ENCODE measurements around the gene MAPK11. TPM values are rescaled to one million over a fixed set of nuclear protein-coding genes. Genes with fewer than 3 reads are reported as not detected.

The MAPK11 gene
- total RNA-seq, 1 donor from 2014 or later: 29.0 TPM

DNA sequence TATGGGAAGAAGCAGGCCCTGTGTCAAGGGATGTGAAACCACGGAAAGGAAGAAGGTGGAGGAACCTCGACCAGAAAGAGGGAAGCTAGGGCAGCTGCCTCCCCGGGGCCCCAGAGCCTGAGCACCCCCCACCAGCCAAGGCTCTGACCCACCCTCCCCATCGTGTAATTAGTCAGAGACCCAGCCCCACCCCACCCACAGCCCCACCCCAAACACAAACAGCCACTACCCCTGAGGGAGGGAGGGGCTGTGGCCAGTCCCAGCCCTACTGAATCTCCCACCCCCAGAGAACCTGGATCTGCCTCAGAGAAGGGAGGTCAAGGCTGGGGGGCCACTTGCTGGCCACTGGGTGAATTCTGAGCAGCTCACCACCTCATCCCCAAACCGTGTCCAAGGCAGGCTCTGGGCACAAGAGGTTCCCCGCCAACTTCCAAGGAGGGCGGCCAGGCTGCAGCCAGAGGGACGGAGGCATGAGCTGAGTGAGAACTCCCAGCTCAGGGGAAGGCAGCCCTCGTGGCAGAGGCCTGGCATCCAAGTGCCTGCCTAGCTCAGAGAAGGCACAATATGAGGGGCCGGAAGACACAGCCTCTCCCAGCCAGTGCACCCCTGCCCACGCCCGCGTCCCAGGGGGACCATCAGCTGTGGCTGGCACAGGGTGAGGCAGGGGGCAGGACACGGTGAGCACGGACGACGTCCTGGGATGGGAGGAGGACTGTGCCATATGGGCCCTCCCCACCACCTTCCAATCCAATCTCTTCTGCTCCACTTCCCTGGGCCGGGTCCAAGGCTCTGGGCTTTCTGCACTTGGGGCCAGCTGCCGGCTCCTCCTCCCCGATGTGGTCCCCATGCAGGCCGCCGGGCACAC lies 34.6 kb upstream of the MAPK11 start:
- Mint-ChIP-seq H3K36me3 (ENCODE audit: low read depth) (no peaks in the 10 kb centered on the region), H3K27ac (no peak overlapping the region)

GRCh38 chr22:50303848-50304527 lies 33.8 kb upstream of the MAPK11 start:
- Mint-ChIP-seq H3K4me1 (peaks cover 10% of the 10 kb centered on the region), H3K27me3 (peaks cover 15% of the 10 kb centered on the region), H3K4me3 (no peak overlapping the region), H3K36me3 (ENCODE audit: low read depth) (no peaks in the 10 kb centered on the region), H3K9me3 (no peaks in the 10 kb centered on the region), H3K27ac (no peak overlapping the region)
- DNase-seq: no peak
- intact Hi-C loops (cut with micrococcal nuclease): no loop called here

More for the DNA sequence above, 34.6 kb upstream of the MAPK11 start:
- Mint-ChIP-seq H3K4me1 (peaks cover 10% of the 10 kb centered on the region), H3K9me3 (no peaks in the 10 kb centered on the region), H3K27me3 (peaks cover 15% of the 10 kb centered on the region), H3K4me3 (no peak overlapping the region)
- no peak for DNase-seq
- intact Hi-C loops (cut with micrococcal nuclease): loop anchor here (5.0 kb wide), 1 partner anchor 32 kb away; the partner anchor contains the start of gene MAPK11

DNA sequence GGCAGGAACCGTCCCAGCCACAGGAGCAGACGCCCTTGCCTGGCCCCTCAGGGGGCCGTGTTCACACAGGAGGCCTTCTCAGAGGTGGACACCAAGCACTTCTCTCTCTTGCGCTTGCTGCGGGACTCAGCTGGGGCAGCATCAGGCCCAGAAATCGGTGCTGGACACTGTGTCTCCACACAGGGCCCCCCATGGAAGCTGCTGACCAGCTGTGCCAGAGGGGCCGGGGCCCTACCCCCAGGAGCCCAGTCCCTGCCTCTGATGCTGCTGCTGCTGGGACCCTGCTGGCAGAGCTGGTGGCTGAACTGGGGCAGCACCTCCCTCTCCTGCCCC lies 33.3 kb upstream of the MAPK11 start:
- peaks cover 18% of the 10 kb centered on the region for H3K27me3 Mint-ChIP-seq
- no peak for DNase-seq
- no peak overlapping the region for H3K4me3 Mint-ChIP-seq
- no peaks in the 10 kb centered on the region for H3K9me3 Mint-ChIP-seq
- no peaks in the 10 kb centered on the region for H3K36me3 Mint-ChIP-seq (ENCODE audit: low read depth)
- no peak overlapping the region for H3K27ac Mint-ChIP-seq
- intact Hi-C loops (cut with micrococcal nuclease): no loop called here
- peaks cover 8% of the 10 kb centered on the region for H3K4me1 Mint-ChIP-seq

DNA sequence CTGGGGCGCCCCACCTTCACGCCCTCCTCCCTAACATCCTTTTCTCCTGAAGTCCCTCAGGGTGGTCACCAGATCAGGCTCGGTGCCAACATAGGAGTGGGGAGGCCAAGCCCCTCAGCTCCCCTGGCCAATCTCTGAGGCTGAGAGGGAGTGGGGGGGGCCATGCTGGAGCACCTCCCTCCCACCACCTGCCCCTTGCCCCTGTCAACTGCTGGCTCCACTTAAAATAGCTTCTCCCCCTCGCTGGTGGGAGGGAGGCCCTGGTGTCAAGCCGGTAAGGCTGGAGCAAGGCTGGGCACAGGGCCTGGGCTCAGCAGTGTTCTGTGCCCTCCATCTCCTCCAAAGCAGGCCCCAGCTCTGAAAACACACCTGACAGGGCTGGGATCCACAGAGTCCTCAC lies 32.4 kb upstream of the MAPK11 start:
- intact Hi-C loops (cut with micrococcal nuclease): no loop called here
- peaks cover 8% of the 10 kb centered on the region for H3K4me1 Mint-ChIP-seq
- no peaks in the 10 kb centered on the region for H3K36me3 Mint-ChIP-seq (ENCODE audit: low read depth)
- H3K9me3 Mint-ChIP-seq: no peaks in the 10 kb centered on the region
- no peak overlapping the region for H3K27ac Mint-ChIP-seq
- no peak overlapping the region for H3K4me3 Mint-ChIP-seq
- no peak for DNase-seq
- peaks cover 19% of the 10 kb centered on the region for H3K27me3 Mint-ChIP-seq

DNA sequence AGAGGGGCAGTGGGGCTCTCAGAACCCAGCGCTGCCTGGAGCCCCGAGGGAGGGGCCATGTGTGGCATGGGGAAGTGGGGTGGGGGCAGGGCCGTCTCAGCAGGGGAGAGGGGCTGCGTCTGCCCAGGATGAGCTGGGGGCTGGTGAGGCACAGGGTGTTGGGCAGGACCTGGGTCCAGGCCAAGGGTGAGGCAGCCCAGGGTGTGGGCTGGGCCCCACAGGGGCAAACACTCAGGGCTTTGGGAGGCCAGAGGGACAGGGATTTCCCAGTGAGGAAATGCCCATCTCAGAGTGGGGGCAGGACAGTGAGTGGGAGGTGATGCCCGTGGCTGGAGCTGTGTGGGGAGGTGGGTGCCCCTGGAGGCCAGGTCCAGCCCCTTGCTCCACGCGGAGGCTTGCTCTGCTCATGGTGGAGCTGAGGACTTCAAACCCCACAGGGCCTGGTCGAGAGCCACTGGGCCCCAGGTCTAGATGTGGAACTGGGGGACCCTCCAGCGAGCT lies 31.9 kb upstream of the MAPK11 start:
- no peak overlapping the region for H3K27ac Mint-ChIP-seq
- H3K36me3 Mint-ChIP-seq (ENCODE audit: low read depth): no peaks in the 10 kb centered on the region
- intact Hi-C loops (cut with micrococcal nuclease): no loop called here
- H3K4me3 Mint-ChIP-seq: no peak overlapping the region
- H3K9me3 Mint-ChIP-seq: no peaks in the 10 kb centered on the region
- peaks cover 19% of the 10 kb centered on the region for H3K27me3 Mint-ChIP-seq
- H3K4me1 Mint-ChIP-seq: peaks cover 8% of the 10 kb centered on the region
- no peak for DNase-seq

GRCh38 chr22:50301581-50301991 lies 31.4 kb upstream of the MAPK11 start:
- no peaks in the 10 kb centered on the region for H3K36me3 Mint-ChIP-seq (ENCODE audit: low read depth)
- H3K27ac Mint-ChIP-seq: no peak overlapping the region
- H3K4me1 Mint-ChIP-seq: peaks cover 8% of the 10 kb centered on the region
- peaks cover 19% of the 10 kb centered on the region for H3K27me3 Mint-ChIP-seq
- H3K4me3 Mint-ChIP-seq: no peak overlapping the region
- intact Hi-C loops (cut with micrococcal nuclease): no loop called here
- no peak for DNase-seq
- no peaks in the 10 kb centered on the region for H3K9me3 Mint-ChIP-seq

DNA sequence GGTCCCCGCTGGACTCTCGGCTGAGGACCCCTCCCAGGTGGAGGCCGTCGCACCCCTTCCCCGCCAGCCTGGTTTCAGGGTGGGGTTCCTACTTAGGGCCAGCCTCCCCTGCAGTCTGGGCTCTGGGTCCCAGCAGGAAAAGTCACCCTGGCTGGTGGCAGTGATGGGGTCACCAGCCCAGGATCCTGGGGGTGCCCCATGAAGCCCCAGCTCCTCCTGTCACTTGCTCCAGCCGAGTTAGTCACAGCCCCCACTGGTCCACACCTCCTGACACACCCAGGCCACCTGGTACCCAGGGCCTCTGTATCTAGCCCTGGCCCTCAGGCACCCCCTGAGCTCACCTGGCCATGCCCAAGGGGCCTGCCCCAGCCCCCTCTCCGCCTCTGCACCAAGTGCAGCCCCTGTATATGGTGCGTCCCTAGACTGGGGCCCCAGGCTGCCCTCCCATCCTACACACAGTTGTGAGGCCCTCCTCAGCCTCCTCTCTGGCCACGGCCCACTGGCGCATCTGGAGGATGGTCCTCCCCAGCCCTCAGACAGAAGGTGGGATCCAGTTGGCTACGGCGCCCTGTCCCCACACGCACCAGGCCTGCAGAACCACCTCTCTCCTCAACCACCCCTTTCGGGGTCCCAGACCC lies 30.6 kb upstream of the MAPK11 start:
- Mint-ChIP-seq H3K36me3 (ENCODE audit: low read depth) (no peaks in the 10 kb centered on the region), H3K27ac (no peak overlapping the region), H3K27me3 (peaks cover 13% of the 10 kb centered on the region), H3K9me3 (no peaks in the 10 kb centered on the region), H3K4me3 (no peak overlapping the region), H3K4me1 (peaks cover 1% of the 10 kb centered on the region)
- DNase-seq: no peak
- intact Hi-C loops (cut with micrococcal nuclease): no loop called here

DNA sequence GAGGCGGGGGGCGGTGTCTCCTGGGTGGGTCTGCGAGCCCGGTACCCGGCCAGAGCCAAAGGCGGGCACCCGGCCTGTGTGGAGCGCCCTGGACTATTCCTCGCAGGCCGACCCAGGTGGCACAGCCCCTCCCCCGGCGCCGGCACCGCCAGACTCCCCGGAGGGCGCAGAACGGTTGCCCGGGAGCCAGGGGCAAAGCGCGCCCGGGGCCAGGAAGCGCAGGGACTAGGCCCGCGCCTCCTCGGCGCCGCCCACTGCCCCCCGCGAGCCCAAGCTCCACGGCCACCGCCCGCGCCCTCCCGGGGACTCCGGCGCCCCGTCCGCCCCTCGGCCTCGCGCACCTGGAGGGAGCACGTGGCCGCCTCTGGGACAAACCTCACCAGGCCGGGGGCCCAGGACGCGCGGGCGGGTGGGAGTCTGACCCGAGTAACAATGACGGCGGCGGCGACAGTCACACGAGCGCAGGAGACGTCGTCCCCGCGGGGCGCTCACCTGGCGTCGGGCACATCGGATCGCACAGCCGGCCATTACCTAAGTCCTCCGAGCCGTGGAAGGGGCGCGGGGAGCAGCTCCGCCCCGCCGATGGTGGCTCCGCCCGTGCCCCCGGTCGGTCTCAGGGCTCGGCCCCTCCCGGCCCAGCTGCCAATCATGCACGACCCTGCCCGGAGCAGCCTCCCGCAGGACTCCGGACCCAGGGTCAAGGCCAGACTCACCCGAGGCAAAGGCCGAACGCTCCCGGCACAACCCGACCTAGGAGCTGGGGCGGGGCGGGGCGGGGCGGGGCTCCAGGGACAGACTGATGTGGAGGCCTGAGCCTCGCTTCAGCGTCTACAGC lies 29.8 kb upstream of the MAPK11 start:
- H3K4me3 Mint-ChIP-seq: no peak overlapping the region
- H3K27me3 Mint-ChIP-seq: peaks cover 13% of the 10 kb centered on the region
- no peaks in the 10 kb centered on the region for H3K36me3 Mint-ChIP-seq (ENCODE audit: low read depth)
- H3K4me1 Mint-ChIP-seq: no peaks in the 10 kb centered on the region
- intact Hi-C loops (cut with micrococcal nuclease): no loop called here
- no peak overlapping the region for H3K27ac Mint-ChIP-seq
- no peak for DNase-seq
- H3K9me3 Mint-ChIP-seq: no peaks in the 10 kb centered on the region

- Mint-ChIP-seq H3K27ac (no peak overlapping the region), H3K9me3 (no peaks in the 10 kb centered on the region), H3K4me3 (no peak overlapping the region), H3K4me1 (no peaks in the 10 kb centered on the region), H3K27me3 (peaks cover 13% of the 10 kb centered on the region), H3K36me3 (ENCODE audit: low read depth) (no peaks in the 10 kb centered on the region)
- no peak for DNase-seq
- intact Hi-C loops (cut with micrococcal nuclease): no loop called here
These were observed 29.0 kb upstream of the MAPK11 start for GRCh38 chr22:50298937-50299784.

DNA sequence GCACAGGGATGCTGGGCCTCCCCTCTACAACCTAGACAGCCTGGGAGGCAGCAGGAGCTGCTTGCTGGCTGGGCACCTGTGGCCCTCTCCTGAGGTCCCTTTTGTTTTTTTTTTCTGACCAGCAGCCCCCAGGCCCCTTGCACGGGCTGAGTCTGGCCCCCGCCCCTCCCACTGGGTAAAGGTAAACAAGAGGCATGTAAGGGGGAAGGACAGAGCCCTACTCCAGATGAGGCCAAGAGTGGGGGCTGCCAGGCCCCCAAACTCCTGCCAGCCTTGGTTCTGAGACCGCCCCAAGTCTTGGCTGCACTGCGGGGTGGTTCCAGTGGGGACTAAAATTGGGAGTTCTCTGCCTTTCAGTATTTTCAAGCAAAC lies 28.1 kb upstream of the MAPK11 start:
- H3K27me3 Mint-ChIP-seq: peaks cover 13% of the 10 kb centered on the region
- DNase-seq: no peak
- H3K27ac Mint-ChIP-seq: no peak overlapping the region
- no peaks in the 10 kb centered on the region for H3K4me1 Mint-ChIP-seq
- H3K9me3 Mint-ChIP-seq: no peaks in the 10 kb centered on the region
- intact Hi-C loops (cut with micrococcal nuclease): no loop called here
- no peak overlapping the region for H3K4me3 Mint-ChIP-seq
- H3K36me3 Mint-ChIP-seq (ENCODE audit: low read depth): no peaks in the 10 kb centered on the region

- no peak overlapping the region for H3K27ac Mint-ChIP-seq
- intact Hi-C loops (cut with micrococcal nuclease): no loop called here
- peaks cover 16% of the 10 kb centered on the region for H3K27me3 Mint-ChIP-seq
- DNase-seq: no peak
- no peaks in the 10 kb centered on the region for H3K9me3 Mint-ChIP-seq
- peaks cover 4% of the 10 kb centered on the region for H3K4me1 Mint-ChIP-seq
- no peaks in the 10 kb centered on the region for H3K36me3 Mint-ChIP-seq (ENCODE audit: low read depth)
- no peak overlapping the region for H3K4me3 Mint-ChIP-seq
These were observed 27.5 kb upstream of the MAPK11 start for GRCh38 chr22:50297510-50298265.

DNA sequence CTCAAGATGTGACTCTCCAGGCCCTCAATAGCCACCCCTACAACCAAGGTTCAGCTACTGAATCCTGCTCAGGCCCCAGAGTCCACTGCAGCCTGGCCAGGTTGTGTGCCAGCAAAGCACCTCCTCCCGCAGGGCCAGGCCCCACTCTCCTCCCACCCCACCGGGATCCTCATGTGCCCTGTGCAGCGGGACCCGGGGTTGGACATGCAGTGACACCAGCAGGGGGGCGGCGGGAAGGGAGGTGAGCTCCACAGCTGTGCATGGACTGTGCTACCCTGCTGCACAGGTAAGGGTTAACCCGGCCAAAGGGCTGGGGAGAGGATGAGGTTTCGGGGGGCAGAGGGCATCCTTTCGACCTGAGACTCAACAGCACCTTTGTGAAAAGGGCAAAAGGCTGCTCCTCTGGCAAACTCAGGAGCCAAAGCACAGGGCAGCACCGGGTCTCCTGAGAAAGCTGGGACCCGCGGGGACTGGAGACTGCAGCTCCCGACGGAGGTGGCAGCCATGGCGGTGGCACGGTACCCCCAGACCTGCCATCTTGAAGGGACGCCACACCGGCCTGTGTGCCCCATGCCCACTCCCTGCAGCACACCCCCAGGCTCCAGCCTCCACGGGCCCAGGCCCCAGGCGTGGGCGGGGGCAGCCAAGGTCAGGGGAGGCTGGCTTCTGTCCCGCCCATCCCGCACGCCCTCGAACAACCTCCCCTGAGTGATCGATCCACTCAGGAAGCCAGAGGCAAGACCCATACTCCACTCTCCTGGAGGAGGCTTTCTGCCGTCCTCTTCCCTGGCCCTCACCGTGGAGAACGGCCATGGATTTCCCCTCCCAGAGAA lies 26.7 kb upstream of the MAPK11 start:
- no peaks in the 10 kb centered on the region for H3K36me3 Mint-ChIP-seq (ENCODE audit: low read depth)
- H3K27me3 Mint-ChIP-seq: peaks cover 21% of the 10 kb centered on the region
- peaks cover 6% of the 10 kb centered on the region for H3K4me1 Mint-ChIP-seq
- no peak for DNase-seq
- H3K4me3 Mint-ChIP-seq: no peak overlapping the region
- H3K27ac Mint-ChIP-seq: no peak overlapping the region
- intact Hi-C loops (cut with micrococcal nuclease): no loop called here
- H3K9me3 Mint-ChIP-seq: no peaks in the 10 kb centered on the region

All from activated CD4-positive, alpha-beta T cell treated with anti-CD3 and anti-CD28 coated beads, Interleukin-2, amount 10 ng/mL, durations not matched to agents 24 days and 14 days (primary cell).